Cardiac septum (tissue), 1 donor: ENCODE measurements around the gene LYSMD4. TPM values are rescaled to one million over a fixed set of nuclear protein-coding genes. Genes with fewer than 3 reads are reported as not detected.

Experiments
- total RNA-seq: library from RNA; stranded (reverse); fragmentation: NEBNext Ultra II Directional; extraction: Animal tissue kit (Norgen Biotek cat#: 25700); gene quantifications from one replicate; pipeline ENCODE4 v1.2.1, GENCODE V29; 2021
- donor health status: DM: no; HTN: no; CAD: no.

LYSMD4 gene
- total RNA-seq, 1 donor from 2014 or later, result 12.7 TPM

Other genes starting within 250 kb of the LYSMD4 start
- gene MEF2A, start 167.5 kb downstream of the LYSMD4 start, total RNA-seq, result 195 TPM